ENCODE data around the gene OLIG2.

OLIG2 gene

DNA sequence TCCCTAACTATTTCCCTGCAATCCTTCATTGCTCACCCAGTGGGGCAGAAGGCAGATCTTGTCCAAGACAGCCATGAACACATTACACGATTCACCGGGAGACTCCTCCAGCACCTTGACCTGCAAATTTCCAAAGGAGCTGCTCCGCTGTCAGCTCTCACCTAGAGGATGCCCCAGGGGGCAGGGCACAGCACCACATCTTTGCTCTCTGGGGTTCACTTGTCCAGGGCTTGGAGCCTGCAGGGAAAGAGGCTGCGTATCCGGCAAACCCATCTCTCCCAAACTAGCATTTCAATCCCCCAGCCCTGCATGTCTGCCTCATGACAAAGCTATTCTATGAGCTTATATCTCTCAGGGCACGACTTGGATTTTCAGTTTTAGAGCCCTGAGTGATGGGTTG lies 35.1 kb upstream of the OLIG2 start:
- TF ChIP-seq, protein P1, sequence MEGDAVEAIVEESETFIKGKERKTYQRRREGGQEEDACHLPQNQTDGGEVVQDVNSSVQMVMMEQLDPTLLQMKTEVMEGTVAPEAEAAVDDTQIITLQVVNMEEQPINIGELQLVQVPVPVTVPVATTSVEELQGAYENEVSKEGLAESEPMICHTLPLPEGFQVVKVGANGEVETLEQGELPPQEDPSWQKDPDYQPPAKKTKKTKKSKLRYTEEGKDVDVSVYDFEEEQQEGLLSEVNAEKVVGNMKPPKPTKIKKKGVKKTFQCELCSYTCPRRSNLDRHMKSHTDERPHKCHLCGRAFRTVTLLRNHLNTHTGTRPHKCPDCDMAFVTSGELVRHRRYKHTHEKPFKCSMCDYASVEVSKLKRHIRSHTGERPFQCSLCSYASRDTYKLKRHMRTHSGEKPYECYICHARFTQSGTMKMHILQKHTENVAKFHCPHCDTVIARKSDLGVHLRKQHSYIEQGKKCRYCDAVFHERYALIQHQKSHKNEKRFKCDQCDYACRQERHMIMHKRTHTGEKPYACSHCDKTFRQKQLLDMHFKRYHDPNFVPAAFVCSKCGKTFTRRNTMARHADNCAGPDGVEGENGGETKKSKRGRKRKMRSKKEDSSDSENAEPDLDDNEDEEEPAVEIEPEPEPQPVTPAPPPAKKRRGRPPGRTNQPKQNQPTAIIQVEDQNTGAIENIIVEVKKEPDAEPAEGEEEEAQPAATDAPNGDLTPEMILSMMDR (IDR thresholded peaks at IDR 0.05; ENCODE audit: low read depth, low read length, missing control alignments) = no peak
- no peak for DNase-seq (ENCODE audit: low read depth)
- H3K4me3 ChIP-seq (ENCODE audit: low read depth, low read length) = no peak overlapping the region

DNA sequence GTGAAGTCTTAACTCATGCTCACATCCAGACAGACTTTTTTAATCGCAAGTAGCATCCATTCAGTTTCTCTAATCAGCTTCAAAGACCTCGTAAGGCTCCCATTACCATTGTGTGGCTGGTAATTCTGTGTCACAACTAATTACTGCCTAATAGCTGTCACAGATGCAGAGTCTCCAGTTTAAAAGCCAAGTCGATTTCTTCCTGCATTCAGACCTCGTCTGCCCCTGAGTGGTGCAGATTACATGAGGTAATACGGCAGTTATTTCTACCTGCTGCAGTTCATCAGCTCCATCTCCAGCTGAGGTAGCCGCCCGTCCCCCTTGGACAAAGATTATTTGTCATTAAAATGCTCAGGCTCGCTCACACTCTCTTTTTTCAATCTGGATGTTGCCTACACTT lies 34.4 kb upstream of the OLIG2 start:
- DNase-seq (ENCODE audit: low read depth) = no peak
- TF ChIP-seq, protein P1 (IDR thresholded peaks at IDR 0.05; ENCODE audit: low read depth, low read length, missing control alignments) = no peak
- no peak overlapping the region for H3K4me3 ChIP-seq (ENCODE audit: low read depth, low read length)

DNA sequence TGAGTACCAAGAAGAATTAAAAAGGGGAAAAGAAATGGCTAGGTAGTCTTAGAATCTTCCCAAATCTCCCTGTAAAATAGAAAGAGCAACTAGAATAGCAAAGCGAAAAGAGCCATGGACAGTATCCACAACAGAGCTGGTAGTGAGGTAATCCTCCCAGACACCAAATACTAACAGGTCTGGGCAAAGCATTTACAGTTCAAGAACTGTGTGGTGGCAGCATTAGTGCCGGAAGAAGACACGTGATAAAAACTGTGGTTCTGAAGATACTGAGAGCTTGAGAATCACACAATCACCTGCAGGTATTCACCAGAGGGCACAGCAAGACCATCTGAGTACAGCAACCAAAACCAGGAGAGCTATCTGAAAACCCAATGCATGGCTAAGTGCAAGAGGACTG lies 31.8 kb upstream of the OLIG2 start:
- DNase-seq (ENCODE audit: low read depth) = no peak
- TF ChIP-seq, protein P1 (IDR thresholded peaks at IDR 0.05; ENCODE audit: low read depth, low read length, missing control alignments) = no peak
- no peak overlapping the region for H3K4me3 ChIP-seq (ENCODE audit: low read depth, low read length)

DNA sequence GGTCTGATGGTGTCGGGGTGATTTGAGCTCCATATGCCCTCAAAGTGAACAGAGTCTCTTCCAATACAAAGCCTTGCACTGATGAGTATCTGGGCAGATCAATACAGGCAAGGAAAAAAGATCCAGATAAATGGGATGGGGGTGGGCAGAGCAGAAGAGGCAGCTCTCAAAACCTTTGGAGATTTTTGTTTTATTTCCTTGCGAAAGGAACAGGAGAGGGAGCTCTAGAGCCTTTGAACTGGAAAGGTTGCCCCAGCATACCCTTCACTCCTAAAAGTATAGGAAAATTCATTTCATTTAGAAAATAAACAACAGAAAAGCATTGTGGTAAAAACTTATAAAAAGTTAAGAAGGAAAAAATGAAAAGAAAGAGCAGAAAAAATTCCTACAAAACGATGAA lies 31.4 kb upstream of the OLIG2 start:
- DNase-seq (ENCODE audit: low read depth) = no peak
- TF ChIP-seq, protein P1 (IDR thresholded peaks at IDR 0.05; ENCODE audit: low read depth, low read length, missing control alignments) = peak; percentile 24
- no peak overlapping the region for H3K4me3 ChIP-seq (ENCODE audit: low read depth, low read length)

DNA sequence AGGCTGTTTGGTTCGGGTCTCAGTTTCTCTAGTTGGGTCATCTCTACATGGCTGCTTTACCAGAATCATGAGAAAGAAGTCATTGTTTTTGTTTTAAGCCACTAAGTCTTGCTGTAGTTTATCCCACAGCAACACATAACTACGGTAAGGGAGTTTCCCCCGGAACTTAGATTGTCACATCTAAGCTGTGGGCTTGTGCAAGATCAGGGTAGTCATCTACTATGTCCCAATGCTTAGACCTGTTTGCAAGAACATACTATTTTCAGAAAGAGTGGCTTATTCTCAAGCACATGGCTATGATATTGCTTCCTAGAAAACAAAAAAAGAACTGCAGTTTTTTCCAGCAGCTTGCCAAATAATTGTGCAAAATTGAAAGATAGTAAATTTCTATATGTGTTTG lies 18.0 kb upstream of the OLIG2 start:
- no peak overlapping the region for H3K4me3 ChIP-seq (ENCODE audit: low read depth, low read length)
- TF ChIP-seq, protein P1 (IDR thresholded peaks at IDR 0.05; ENCODE audit: low read depth, low read length, missing control alignments) = no peak

DNA sequence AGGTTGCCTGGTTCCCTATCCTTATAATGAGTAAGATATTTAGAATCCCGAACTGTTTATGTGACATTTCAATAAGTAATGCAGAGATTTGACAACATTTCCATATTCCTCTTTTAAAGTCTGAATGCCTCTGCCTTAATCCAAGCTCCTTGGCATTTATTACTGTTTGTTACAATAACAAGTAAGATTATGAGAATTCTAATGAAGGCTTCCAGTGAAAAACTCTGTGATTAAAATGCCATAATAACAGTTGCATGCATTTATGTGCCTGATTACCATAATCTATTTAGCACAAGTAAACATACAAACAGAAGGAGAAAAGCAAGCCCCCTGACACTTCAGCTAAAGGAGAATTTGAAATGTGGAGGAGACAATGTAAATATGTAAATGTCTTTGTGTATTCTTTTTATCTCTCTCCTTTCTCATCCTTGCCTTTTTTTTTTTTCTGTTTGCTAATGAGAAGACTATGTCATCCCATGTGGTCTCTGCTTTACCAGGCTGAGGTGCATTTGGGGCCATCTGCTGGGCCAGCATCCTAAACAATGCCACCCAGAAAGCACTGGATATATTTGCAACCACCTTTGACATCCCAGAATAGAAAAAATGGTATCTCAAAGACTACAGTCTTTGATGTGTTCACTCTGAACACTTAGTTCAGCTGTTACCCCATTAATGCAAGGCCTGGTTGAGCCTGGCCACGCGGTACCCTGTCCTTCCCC lies 17.2 kb upstream of the OLIG2 start:
- TF ChIP-seq, protein P1 (IDR thresholded peaks at IDR 0.05; ENCODE audit: low read depth, low read length, missing control alignments) = no peak
- H3K4me3 ChIP-seq (ENCODE audit: low read depth, low read length) = no peak overlapping the region
- no peak for DNase-seq (ENCODE audit: low read depth)

More for the DNA sequence above, 18.0 kb upstream of the OLIG2 start:
- no peak for DNase-seq (ENCODE audit: low read depth)

DNA sequence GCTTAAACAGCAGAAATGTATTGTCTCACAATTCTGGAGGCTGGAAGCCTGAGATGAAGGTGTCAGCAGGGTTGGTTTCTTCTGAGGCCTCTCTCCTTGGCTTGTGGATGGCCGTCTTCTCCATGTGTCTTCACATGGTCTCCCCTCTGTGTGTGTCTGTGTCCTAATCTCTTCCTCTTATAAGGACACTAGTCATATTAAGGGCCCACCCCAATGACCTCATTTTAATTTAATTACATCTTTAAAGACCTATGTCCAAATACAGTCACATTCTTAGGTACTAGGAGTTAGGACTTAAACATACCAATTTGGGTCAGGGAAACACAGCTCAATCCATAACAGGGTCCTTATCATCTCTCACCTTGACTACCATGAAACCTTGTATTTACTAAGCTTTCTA lies 14.8 kb upstream of the OLIG2 start:
- DNase-seq (ENCODE audit: low read depth) = no peak
- TF ChIP-seq, protein P1 (IDR thresholded peaks at IDR 0.05; ENCODE audit: low read depth, low read length, missing control alignments) = no peak
- no peak overlapping the region for H3K4me3 ChIP-seq (ENCODE audit: low read depth, low read length)
